A673 (cell line): Measurements from ENCODE around the gene TAF11L6. TPM values are rescaled to one million over a fixed set of nuclear protein-coding genes. Genes with fewer than 3 reads are reported as not detected.
"Not testable (repeated sequence)": the region's sequence is repeated elsewhere in the genome, so short reads cannot be mapped to it uniquely, and the experiment has no call there.

Source experiments
- BruUV-seq: library from RNA; stranded (reverse); fragments of 400-500 nt; replicated peaks from 2 replicates; lab custom pipeline; 2021; lab: Mats Ljungman, UMichigan
- CTCF ChIA-PET: fragments of 300-600 bp; sonication (Branson Sonifier 250); formaldehyde crosslinking; loops from one replicate; lab custom pipeline; 2022; ENCODE audit warnings: antibody characterized with exemption; lab: Charles Lee
- POLR2A ChIA-PET: fragments of 300-600 bp; sonication (Branson Sonifier 250); formaldehyde crosslinking; loops from one replicate; lab custom pipeline; 2022; ENCODE audit warnings: antibody characterized with exemption; ENCODE audit not compliant: low non-redundant PET; lab: Charles Lee
- DNase-seq: peaks from one replicate; pipeline ENCODE4 v3.0.0-alpha.2; 2015; ENCODE audit warnings: low spot score
- H3K27ac ChIP-seq: fragments of 200-600 bp; sonication (generic); 2 replicates; pipeline ENCODE4 v1.5.1; 2016; ENCODE audit warnings: mixed run types, low read depth, mild to moderate bottlenecking, mixed read lengths, antibody characterized with exemption, low read length; ENCODE audit not compliant: poor library complexity, severe bottlenecking
- H3K27me3 ChIP-seq: fragments of 200-600 bp; sonication (generic); replicated peaks from 2 replicates; pipeline ENCODE4 v1.6.1; 2017; ENCODE audit warnings: mixed run types, low read depth, mild to moderate bottlenecking, mixed read lengths, antibody characterized with exemption, low read length; ENCODE audit not compliant: insufficient read depth, poor library complexity
- H3K36me3 ChIP-seq: fragments of 200-600 bp; sonication (generic); 2 replicates; pipeline ENCODE4 v1.6.1; 2016; ENCODE audit warnings: mixed run types, mild to moderate bottlenecking, mixed read lengths, antibody characterized with exemption, low read length; ENCODE audit not compliant: insufficient read depth, poor library complexity, severe bottlenecking
- H3K4me1 ChIP-seq: fragments of 200-600 bp; sonication (generic); 2 replicates; pipeline ENCODE4 v1.6.1; 2017; ENCODE audit warnings: mixed run types, mild to moderate bottlenecking, mixed read lengths, antibody characterized with exemption, low read length; ENCODE audit not compliant: insufficient read depth, poor library complexity, severe bottlenecking
- H3K4me3 ChIP-seq: fragments of 200-600 bp; sonication (generic); 2 replicates; pipeline ENCODE4 v1.5.1; 2016; ENCODE audit warnings: low read depth, mixed run types, mild to moderate bottlenecking, mixed read lengths, low read length; ENCODE audit not compliant: poor library complexity, severe bottlenecking
- H3K9me3 ChIP-seq: fragments of 200-600 bp; sonication (generic); 2 replicates; pipeline ENCODE4 v1.6.1; 2016; ENCODE audit warnings: mixed run types, low read depth, mild to moderate bottlenecking, mixed read lengths, antibody characterized with exemption, low read length; ENCODE audit not compliant: poor library complexity, severe bottlenecking
- CTCF ChIP-seq: fragments of 300-800, 200-600 bp; sonication (generic); conservative IDR thresholded peaks from 2 replicates; pipeline ENCODE4 v1.5.1; 2017; ENCODE audit warnings: low read depth, mild to moderate bottlenecking, antibody characterized with exemption, low read length, moderate library complexity, mixed read lengths
- EZH2 ChIP-seq: fragments of 200-600 bp; sonication (generic); IDR thresholded peaks from 2 replicates; pipeline ENCODE4 v1.6.1; 2017; ENCODE audit warnings: borderline replicate concordance, low read depth, mild to moderate bottlenecking, mixed read lengths, antibody characterized with exemption, low read length; ENCODE audit not compliant: poor library complexity, severe bottlenecking
- intact Hi-C: fragments of 100-400 bp; cut with micrococcal nuclease; formaldehyde crosslinking; loops from one replicate; pipeline ENCODE4 v1.10.0; 2022; ENCODE audit not compliant: unreplicated experiment
- total RNA-seq: library from RNA; stranded (reverse); gene quantifications from 2 replicates; pipeline ENCODE4 v1.2.3, GENCODE V29; 2021

The TAF11L6 gene
- total RNA-seq, 1 experiment from 2014 or later = not detected

DNA sequence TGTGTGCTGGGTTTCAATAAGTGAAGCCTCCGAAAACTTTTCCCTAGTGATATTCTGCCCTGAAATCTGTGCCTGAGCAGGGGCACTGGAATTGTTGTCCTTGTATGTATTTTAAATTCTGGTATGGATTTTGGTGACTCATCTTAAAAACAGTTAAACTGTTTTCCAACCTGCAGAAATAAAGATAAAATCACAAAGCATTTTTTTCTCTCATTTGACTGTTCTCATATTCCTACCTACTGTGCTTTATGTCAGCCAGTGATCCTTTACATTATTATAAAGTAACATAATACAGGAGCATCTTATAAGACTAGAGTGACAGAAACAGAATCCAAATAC is 41.3 kb upstream of the TAF11L6 start:
- CTCF ChIA-PET = no interaction called here
- POLR2A ChIA-PET = no interaction called here
- no peak overlapping the region for H3K4me3 ChIP-seq
- no peak for TF ChIP-seq EZH2
- H3K27ac ChIP-seq = no peak overlapping the region
- intact Hi-C loops = no loop called here
- no TSS peak for BruUV-seq
- no peak for DNase-seq
- no peaks in the 10 kb centered on the region for H3K27me3 ChIP-seq
- no peaks in the 10 kb centered on the region for H3K9me3 ChIP-seq
- no peaks in the 10 kb centered on the region for H3K36me3 ChIP-seq
- H3K4me1 ChIP-seq = peaks cover 11% of the 10 kb centered on the region

- H3K27ac ChIP-seq, POLR2A ChIA-PET, H3K4me3 ChIP-seq, DNase-seq, H3K4me1 ChIP-seq, intact Hi-C loops, BruUV-seq, H3K36me3 ChIP-seq, H3K9me3 ChIP-seq, H3K27me3 ChIP-seq, CTCF ChIA-PET: not testable (repeated sequence)
Observed at GRCh38 chr5:17491257-17491656, 37.2 kb upstream of the TAF11L6 start.

DNA sequence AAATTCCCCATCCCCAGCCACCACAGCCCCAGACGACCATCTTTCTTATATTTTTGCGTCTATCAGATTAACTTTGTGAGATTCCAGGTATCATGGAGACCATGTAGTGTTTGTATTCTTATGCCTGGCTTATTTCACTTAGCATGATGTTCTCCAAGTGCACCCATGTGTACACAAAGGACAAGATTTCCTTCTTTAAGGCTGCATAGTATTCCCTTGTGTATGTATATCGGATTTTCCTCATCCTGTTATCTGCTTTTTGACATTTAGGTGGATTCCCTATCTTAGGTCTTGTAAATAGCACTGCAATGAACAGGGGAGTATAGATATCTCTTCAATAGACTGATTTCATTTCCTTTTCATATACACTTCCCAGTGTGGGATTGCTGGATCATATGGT is 35.7 kb upstream of the TAF11L6 start:
- H3K4me3 ChIP-seq = no peak overlapping the region
- BruUV-seq = no TSS peak
- H3K27me3 ChIP-seq = no peaks in the 10 kb centered on the region
- no peak for DNase-seq
- TF ChIP-seq CTCF (no peak), EZH2 (no peak)
- POLR2A ChIA-PET = no interaction called here
- H3K36me3 ChIP-seq = no peaks in the 10 kb centered on the region
- intact Hi-C loops = no loop called here
- H3K9me3 ChIP-seq = no peaks in the 10 kb centered on the region
- no peaks in the 10 kb centered on the region for H3K4me1 ChIP-seq
- CTCF ChIA-PET = no interaction called here
- no peak overlapping the region for H3K27ac ChIP-seq

DNA sequence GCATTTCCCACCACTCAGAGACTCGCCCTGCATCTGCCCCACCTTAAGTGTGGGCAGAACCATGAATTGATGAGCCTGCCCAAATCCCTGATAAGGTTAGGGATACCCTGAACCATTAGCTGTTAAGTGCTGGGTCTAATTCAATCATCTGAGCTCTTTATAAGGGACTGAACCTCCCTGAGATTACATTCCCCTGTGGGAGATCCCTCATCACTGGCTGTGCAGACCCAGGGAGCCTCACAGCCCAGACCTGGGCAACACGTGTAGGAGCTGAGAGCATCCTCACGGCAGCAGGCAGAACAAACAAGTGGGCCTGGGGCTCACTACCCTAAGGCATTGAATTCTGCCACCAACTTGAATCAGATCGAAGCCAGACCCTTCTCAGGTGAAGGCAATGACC is 31.0 kb upstream of the TAF11L6 start:
- H3K27ac ChIP-seq = no peak overlapping the region
- TF ChIP-seq EZH2 (no peak), CTCF (no peak)
- no peaks in the 10 kb centered on the region for H3K36me3 ChIP-seq
- no peaks in the 10 kb centered on the region for H3K4me1 ChIP-seq
- intact Hi-C loops = no loop called here
- no TSS peak for BruUV-seq
- H3K27me3 ChIP-seq = no peaks in the 10 kb centered on the region
- DNase-seq = no peak
- H3K4me3 ChIP-seq = no peak overlapping the region
- no peaks in the 10 kb centered on the region for H3K9me3 ChIP-seq
- ChIA-PET POLR2A (no interaction called here), CTCF (no interaction called here)

- POLR2A ChIA-PET, BruUV-seq, H3K4me3 ChIP-seq, H3K4me1 ChIP-seq, H3K36me3 ChIP-seq, intact Hi-C loops, H3K27me3 ChIP-seq, DNase-seq, H3K9me3 ChIP-seq, CTCF ChIA-PET, H3K27ac ChIP-seq: not testable (repeated sequence)
Observed at GRCh38 chr5:17497931-17498330, 30.5 kb upstream of the TAF11L6 start, which contains the start of gene TAF11L2. Gene TAF11L2, plus strand, starts transcription at chr5:17498231.
